Muscle of leg (tissue), 11 donors: ENCODE results near the gene ARID5A. TPM values are rescaled to one million over a fixed set of nuclear protein-coding genes. Genes with fewer than 3 reads are reported as not detected.

ENCODE experiments used
- DNase-seq: peaks from one replicate; pipeline ENCODE4 v3.0.0; 2013
- H3K27ac ChIP-seq: one replicate; pipeline ENCODE4 v1.5.1; 2013; ENCODE audit warnings: mild to moderate bottlenecking, low read length, control low read depth
- H3K27me3 ChIP-seq: one replicate; pipeline ENCODE4 v1.6.1; 2013; ENCODE audit warnings: low read length; ENCODE audit not compliant: control insufficient read depth, insufficient read depth
- H3K36me3 ChIP-seq: one replicate; pipeline ENCODE4 v1.6.1; 2013; ENCODE audit warnings: low read length; ENCODE audit not compliant: control insufficient read depth, insufficient read depth
- H3K4me1 ChIP-seq: one replicate; pipeline ENCODE4 v1.6.1; 2013; ENCODE audit warnings: low read length; ENCODE audit not compliant: control insufficient read depth, insufficient read depth
- H3K4me3 ChIP-seq: one replicate; pipeline ENCODE4 v1.5.1; 2013; ENCODE audit warnings: low read length, control low read depth
- H3K9me3 ChIP-seq: replicated peaks from 2 replicates; pipeline ENCODE4 v1.6.1; 2013; ENCODE audit warnings: low read depth, low read length; ENCODE audit not compliant: control insufficient read depth
- WGBS: methylation state at CpG from one replicate; pipeline ENCODE4 v1.1.5; 2013; ENCODE audit warnings: missing lambda C conversion rate; ENCODE audit not compliant: insufficient coverage; 5-methylcytosine and 5-hydroxymethylcytosine counted together
- polyA plus RNA-seq, 8 donors: library from polyadenylated mRNA; unstranded; fragments of 120-200 nt; gene quantifications; one replicate each; pipeline versions ENCODE4 v1.2.1 to v1.2.3, GENCODE V29; 2013; ENCODE audit warnings: inconsistent platforms in 1 of 8, low replicate concordance in 1 of 8; ENCODE audit not compliant: insufficient read length in 8 of 8, insufficient read depth in 1 of 8
- total RNA-seq: library from RNA; stranded (reverse); fragments of 120-200 nt; gene quantifications from one replicate; pipeline ENCODE4 v1.2.4, GENCODE V29; 2013

Gene ARID5A
- total and polyA plus RNA-seq, 9 donors = 10.8 to 26.7 (median 22.6) TPM

DNA sequence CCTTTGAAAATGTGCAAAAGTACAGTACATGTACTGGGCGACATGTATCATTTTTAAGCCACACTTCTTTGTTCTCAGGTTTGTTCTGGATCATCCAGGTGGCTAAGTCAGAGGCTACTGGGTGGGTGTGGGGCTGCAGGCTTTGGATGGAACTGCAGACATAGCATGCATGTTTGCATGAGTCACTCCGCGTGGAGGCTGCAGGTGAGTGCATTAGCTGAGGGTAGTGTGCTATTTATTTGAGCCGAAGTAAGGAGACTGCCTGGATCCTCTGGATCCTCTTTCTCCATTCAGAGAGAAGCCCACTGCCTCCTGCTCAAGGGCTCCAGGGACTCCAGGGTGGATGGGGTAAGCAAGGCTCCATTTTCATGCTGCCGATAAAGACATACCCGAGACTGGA is 22.0 kb upstream of the ARID5A start:
- no peak for DNase-seq
- Histone ChIP-seq H3K4me1 (peaks cover 7% of the 10 kb centered on the region), H3K27me3 (peaks cover 7% of the 10 kb centered on the region), H3K27ac (no peak overlapping the region), H3K36me3 (no peaks in the 10 kb centered on the region), H3K4me3 (no peak overlapping the region), H3K9me3 (peaks cover 5% of the 10 kb centered on the region)
- 82% methylated on average over 6 of the region's 6 CpGs for WGBS

DNA sequence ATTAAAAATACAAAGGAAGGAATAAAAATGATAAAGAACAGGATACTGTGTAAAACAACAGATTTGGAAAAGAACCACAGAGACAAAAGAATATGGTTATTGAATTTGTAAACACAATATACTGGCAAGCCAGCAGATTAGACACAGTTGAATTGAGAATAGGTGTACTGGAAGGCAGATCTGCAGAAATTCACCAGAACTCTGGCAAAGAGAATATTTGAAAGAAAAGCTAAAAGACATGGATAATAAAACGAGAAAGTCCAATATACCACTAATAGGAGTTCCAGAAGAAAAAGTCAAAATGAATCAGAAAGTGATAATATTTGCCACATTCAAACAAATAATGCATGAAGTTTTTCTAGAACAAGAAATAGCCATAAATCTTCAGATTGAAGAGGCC is 19.5 kb upstream of the ARID5A start:
- Histone ChIP-seq H3K27ac (no peak overlapping the region), H3K9me3 (peaks cover 5% of the 10 kb centered on the region), H3K4me1 (no peaks in the 10 kb centered on the region), H3K27me3 (peaks cover 2% of the 10 kb centered on the region), H3K4me3 (no peak overlapping the region), H3K36me3 (no peaks in the 10 kb centered on the region)
- no CpG with 5 or more reads among the region's 1 CpG for WGBS
- DNase-seq = no peak

DNA sequence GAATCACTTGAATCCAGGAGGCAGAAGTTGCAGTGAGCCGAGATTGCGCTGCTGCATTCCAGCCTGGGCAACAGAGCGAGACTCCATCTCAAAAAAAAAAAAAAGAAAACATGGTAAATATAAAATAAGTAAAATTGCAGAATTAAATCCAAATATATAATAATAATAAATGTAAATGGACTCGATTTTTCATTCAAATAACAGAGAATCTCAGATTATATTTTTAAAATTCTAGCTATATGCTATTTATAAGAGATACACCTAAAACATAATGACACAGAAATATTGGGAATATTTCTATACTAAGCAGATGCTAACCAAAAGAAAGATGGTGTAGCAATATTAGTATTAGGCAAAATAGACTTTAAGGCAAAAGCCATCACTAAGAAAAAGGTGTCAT is 16.3 kb upstream of the ARID5A start:
- WGBS = no CpG with 5 or more reads among the region's 4 CpGs
- Histone ChIP-seq H3K36me3 (no peaks in the 10 kb centered on the region), H3K4me3 (no peak overlapping the region), H3K27ac (no peak overlapping the region), H3K4me1 (peaks cover 5% of the 10 kb centered on the region), H3K27me3 (peaks cover 21% of the 10 kb centered on the region), H3K9me3 (peaks cover 5% of the 10 kb centered on the region)
- DNase-seq = no peak

DNA sequence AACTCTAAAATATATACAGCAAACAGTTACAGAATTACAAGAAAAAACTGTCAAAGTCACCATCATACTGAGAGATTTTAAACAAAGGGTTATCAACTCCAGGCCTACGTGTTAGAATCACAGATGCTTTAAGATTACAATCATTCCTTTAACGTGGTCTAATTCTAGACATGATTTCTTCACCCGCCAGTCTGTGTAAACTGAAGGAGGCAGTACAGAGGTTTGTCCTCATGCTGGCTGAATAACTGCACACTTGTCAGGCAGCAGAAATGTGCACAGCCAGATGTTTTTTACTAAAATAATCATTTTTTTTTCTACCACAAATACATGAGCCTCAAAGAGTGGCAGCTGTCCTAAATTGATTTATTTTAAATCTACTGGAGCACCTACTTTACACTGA is 15.9 kb upstream of the ARID5A start:
- H3K4me1 ChIP-seq = peaks cover 5% of the 10 kb centered on the region
- DNase-seq = no peak
- H3K27ac ChIP-seq = no peak overlapping the region
- WGBS = no CpG with 5 or more reads among the region's 3 CpGs
- no peaks in the 10 kb centered on the region for H3K36me3 ChIP-seq
- peaks cover 5% of the 10 kb centered on the region for H3K9me3 ChIP-seq
- H3K27me3 ChIP-seq = peaks cover 23% of the 10 kb centered on the region
- H3K4me3 ChIP-seq = no peak overlapping the region

DNA sequence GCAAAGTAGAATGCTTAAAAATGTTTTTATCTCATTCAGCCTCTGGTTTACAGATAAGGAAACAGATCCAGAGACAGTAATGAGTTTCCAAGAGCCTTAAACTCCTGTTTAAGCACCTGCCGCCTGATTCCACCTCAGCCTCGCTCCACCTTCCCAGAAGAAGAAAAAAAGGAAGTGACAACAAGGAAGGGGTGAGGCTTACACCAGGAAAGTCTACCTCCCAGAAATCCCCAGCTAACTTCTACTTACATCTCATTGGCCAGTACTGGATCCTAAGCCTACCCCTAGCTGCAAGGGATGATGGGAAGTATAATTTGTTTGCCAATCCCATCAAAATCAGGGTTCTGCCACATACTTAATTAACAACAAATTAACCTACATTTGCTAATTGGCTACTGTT is 15.3 kb upstream of the ARID5A start:
- DNase-seq = no peak
- H3K9me3 ChIP-seq = peaks cover 5% of the 10 kb centered on the region
- H3K27ac ChIP-seq = no peak overlapping the region
- H3K36me3 ChIP-seq = no peaks in the 10 kb centered on the region
- H3K27me3 ChIP-seq = peaks cover 23% of the 10 kb centered on the region
- H3K4me3 ChIP-seq = no peak overlapping the region
- no CpG with 5 or more reads among the region's 2 CpGs for WGBS
- peaks cover 5% of the 10 kb centered on the region for H3K4me1 ChIP-seq

DNA sequence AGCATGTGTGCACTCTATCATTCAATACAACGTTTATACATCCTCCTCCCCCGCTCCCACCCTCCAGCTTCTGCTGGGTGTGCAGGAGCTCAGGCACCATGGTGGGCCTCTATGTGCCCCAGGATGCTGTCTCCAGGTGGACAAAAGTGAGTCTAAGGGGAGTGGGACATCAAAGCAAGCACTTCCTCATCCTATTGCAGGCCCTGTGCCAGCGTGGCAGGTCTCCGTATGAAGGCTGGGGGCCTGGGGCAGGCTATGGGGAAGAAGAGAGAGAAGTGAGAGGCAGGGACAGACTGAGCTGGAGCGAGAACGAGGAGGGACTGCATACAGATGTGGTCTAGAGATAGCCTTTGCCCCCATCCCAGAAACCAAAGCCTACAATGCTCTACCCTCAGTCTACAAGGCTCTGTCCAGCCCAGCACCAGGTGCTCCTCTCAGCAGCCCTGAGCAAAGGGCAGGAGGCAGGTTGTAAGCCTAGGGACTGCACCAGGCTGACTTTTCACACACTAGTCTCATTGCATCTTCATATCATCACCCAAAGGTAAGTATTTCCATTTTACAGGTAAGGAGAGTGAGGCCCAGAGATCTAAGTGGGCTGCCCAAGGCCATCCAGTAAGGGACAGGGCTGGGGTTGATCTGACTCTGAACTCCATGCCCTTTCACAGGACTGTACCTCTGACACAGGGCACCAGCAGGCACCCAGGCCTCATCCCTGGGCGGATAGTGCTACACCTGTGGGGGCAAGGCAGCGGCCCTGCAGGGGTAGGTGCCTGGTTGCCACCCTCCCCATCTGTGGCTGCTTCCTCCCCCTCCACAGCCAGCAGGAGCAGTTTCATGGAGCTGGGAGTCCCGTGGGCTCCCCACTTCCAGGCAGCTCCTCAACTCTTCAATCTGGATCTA is 14.0 kb upstream of the ARID5A start:
- H3K36me3 ChIP-seq = no peaks in the 10 kb centered on the region
- H3K9me3 ChIP-seq = peaks cover 2% of the 10 kb centered on the region
- WGBS = 100% methylated on average over 2 of the region's 9 CpGs
- H3K4me3 ChIP-seq = no peak overlapping the region
- no peak for DNase-seq
- peaks cover 16% of the 10 kb centered on the region for H3K4me1 ChIP-seq
- H3K27me3 ChIP-seq = peaks cover 29% of the 10 kb centered on the region
- H3K27ac ChIP-seq = no peak overlapping the region

DNA sequence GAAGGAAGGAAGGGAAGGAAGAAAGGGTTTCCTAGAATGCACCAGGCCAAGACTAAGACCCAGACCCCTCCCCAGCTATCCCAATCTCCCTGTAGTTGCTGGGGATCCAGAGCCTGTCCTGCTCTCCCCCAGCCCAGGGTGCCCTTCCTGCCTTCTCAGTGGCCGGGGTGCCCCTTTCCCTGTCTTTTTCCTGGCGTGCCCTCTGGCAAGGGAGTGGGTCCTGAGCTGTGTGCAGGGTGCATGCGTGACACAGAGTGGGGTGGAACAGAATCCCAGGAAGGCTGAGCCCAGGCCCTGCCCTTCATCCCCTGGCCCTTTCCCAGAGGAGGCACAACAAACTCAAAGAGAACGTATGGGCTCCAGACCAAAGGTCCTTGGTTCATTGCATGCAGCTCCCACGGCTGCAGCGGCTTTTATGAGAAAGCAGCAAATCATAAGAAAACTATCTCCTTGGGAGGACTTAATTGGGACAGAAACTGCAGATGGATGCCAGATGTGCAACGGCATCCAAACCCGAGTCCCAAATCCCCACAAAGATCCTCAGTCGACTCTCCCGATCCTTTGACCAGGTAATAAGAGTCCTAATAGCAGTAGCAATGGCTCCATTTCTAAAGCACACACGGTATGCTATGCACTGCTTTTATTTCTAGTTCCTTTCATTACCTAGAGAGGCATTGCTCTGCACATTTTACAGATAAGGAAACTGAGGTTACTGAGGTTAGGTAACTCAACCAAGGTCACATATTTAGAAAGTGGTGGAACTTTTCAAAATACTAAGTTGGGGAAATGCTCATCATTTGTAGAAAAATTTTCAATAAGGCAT is 12.7 kb upstream of the ARID5A start:
- Histone ChIP-seq H3K9me3 (no peaks in the 10 kb centered on the region), H3K36me3 (no peaks in the 10 kb centered on the region), H3K4me1 (peaks cover 29% of the 10 kb centered on the region), H3K27ac (no peak overlapping the region), H3K4me3 (no peak overlapping the region), H3K27me3 (peaks cover 29% of the 10 kb centered on the region)
- DNase-seq = no peak
- WGBS = 14% methylated on average over 4 of the region's 11 CpGs

DNA sequence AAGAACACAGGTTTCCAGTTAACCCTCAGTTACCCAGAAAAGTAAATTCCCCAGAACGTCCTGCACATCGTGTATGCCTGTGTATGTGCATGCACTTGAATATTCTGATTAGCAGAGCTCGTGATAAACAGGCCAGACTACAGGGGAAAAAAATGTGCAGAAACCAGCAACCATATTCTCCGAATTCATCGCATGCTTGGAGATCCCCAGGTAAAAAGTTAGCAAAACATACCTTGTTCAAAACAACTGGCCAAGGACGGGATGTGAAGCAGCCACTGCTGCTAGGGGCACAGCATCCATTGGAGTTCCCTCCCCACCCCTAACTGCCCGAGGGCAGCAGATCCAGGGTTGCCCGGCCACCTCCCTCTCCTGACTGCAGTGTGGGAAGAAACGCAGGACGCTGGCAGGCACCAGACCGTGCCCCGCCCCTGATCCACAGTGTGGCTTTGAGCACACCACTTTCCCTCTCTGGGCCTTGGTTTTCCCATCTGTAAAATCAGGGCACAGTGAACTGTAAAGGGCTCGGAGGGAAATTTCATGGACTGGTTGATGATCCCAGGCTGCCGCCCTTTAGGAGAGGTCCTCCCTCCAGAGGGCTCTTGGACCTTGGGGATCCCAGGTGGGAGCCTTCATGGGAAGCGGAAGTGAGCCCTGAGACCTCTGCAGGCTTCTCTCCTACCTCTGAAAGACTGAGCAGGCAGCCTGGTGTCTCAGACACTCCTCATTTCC is 11.9 kb upstream of the ARID5A start:
- no peak for DNase-seq
- no peaks in the 10 kb centered on the region for H3K9me3 ChIP-seq
- no peak overlapping the region for H3K4me3 ChIP-seq
- H3K4me1 ChIP-seq = peaks cover 36% of the 10 kb centered on the region
- WGBS = 56% methylated on average over 12 of the region's 15 CpGs
- H3K27ac ChIP-seq = no peak overlapping the region
- no peaks in the 10 kb centered on the region for H3K36me3 ChIP-seq
- peaks cover 29% of the 10 kb centered on the region for H3K27me3 ChIP-seq

DNA sequence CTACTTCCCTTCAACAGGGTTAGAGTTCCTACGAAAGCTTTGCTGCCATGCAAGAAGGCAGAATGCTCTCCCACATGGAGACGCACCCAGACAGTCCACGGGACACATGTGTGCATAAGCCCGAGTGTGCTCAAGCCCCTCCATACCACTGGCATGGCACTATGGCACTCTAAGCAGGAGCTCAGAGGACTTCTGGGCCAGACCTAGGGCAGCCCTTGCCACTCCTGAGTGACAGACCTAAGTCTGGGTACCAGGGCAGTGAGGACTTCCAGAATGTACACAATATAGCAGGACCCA is 11.4 kb upstream of the ARID5A start:
- Histone ChIP-seq H3K27ac (no peak overlapping the region), H3K9me3 (no peaks in the 10 kb centered on the region), H3K27me3 (peaks cover 29% of the 10 kb centered on the region), H3K4me1 (peaks cover 41% of the 10 kb centered on the region), H3K4me3 (no peak overlapping the region), H3K36me3 (no peaks in the 10 kb centered on the region)
- WGBS = 86% methylated on average over 4 of the region's 4 CpGs
- DNase-seq = no peak

DNA sequence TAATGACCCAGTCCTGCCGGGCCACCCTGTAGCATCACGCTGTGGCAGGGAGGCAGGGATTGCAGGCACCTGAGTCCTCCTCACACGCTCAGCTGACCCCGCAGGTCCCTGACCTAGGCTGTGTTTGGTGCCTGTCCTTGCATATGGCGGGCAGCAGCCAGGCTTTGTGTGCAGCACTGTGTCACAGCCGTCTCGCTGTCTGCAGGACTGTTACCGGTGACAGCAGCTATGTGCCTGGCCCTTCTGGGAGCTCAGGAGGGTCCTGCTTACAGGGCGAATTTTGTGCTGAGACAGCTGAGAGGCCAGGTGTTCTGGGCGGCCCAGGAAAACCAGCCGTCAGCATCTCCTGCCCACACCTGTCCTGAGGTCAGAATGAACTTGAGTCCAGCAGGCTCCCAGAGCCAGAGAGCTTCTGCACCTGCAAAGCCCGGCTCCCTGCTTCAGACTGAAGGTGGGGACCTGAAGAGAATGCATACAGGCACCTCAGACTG is 10.4 kb upstream of the ARID5A start:
- Histone ChIP-seq H3K4me3 (no peak overlapping the region), H3K4me1 (peaks cover 51% of the 10 kb centered on the region), H3K27me3 (peaks cover 29% of the 10 kb centered on the region), H3K9me3 (no peaks in the 10 kb centered on the region), H3K36me3 (no peaks in the 10 kb centered on the region), H3K27ac (no peak overlapping the region)
- WGBS = 93% methylated on average over 11 of the region's 12 CpGs
- no peak for DNase-seq
